NCI-H526 treated with DMSO at 0.1 percent for 48 hours (cell line): ENCODE results near the gene CEP350.

Experiments used
- DNase-seq: peaks from one replicate; lab custom pipeline; 2025; lab: John Stamatoyannopoulos, UW

CEP350 gene

DNA sequence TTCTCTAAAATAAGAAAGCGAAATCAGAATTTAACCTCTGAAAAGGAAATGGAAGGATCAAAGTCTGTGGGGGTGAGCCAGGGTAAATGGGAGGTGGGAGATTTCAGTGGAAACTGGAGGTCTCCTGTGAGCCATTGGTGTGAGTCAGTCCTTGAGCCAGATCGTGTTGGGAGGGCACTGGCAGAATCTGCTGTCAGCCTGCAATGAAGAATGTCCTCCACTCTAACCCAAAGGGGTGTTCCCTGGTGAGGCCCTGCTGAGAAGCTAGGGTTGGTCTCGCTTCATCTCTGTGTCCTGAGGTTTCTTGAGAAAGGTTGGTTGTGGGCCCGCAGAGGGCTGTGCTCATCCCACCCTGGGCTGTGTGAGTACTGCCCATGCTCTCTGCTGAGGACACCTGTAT is 202.5 kb downstream of the CEP350 start:
- no peak for DNase-seq

- peak; percentile 47 for DNase-seq
These were observed 203.0 kb downstream of the CEP350 start for GRCh38 chr1:180157576-180158057.

DNA sequence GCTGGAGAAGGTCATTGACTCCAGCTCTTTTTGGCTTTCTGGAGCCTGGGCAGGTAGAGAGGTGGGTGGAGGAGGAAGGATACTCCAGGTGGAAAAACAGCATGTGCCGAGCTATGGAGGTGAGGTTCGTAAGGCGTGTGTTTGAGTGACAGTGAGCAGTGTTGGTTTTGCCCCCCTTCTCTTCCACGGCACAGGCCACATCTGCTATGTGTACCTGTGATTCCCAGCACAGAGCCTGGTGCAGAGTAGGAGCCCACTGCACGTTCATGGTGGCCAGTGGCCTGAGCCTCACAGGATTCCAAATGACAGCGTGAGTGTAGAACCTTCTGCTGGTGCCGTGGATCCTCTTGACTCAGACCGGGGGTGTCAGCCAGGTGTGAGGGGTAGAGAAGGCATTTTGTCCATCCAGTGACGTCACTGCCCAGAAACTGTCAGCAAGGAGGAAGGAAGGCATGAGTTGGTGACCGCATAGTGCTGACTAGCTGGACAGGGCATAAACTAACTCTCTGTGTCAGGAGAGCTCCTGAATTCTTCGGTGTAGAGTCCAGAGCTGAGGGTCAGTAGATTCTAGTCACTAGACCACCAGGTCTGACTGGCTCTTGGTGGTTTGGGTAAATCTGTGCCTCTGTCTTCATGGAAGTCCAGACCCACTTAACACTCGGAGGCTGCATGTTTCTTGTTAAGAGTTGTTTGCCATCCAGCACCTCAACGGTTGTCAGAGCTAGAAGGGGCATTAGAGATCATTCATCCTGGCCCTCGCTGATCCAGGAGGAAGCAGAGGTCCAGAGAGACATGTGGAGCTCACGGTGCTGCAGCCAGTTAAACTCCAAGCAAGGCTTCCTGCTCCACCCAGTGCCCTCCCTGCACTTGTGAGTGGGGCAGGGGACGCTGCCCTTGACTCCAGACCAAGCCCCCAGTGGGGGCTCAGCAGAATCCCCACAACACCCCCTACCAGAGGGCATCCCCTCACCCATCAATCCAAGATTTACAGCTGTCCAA is 203.8 kb downstream of the CEP350 start:
- no peak for DNase-seq

DNA sequence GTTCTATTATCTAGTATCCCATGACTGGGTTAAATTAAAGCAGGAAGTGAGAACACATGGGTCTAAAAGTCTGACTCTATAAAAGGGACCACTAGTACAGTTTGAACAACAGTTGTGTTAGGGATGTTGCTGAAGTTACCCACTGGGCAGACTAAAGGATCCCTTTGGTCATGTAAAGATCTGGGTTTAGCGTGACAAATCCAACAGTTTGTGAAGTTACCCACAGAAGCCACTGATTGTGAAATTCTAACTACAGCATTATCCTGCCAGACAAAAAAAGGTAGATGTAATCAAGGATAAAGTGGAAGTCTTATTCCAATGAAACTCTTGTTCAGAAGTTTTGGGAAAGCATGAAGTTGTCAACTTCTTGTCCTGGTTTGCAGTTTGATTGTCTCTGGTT is 205.7 kb downstream of the CEP350 start:
- DNase-seq: no peak

DNA sequence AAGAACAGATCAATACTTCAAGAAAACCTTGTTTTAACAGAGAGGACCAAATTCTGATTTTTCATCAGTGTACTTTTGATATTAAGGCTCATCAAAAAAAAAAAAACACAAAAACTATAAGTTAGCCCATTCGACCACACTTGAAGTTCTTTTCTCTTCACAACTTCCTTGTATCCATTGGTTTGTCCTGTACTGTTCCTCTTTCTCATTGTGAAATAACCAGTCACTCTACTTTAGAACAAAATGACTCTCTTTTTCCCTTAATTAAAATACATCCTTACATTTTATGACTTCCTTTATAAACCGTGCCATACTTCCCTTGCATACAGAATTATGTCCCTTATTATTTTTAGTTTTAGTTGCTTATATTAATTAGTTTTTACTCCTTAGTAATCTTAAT is 208.4 kb downstream of the CEP350 start:
- no peak for DNase-seq
